SIG-M5 (cell line): Measurements from ENCODE around the gene TRIM72.
A peak's percentile ranks its signal among the peaks of the same experiment; 100 is the strongest.
"Not testable (repeated sequence)": the region's sequence is repeated elsewhere in the genome, so short reads cannot be mapped to it uniquely, and the experiment has no call there.

ENCODE experiments used
- DNase-seq: peaks from one replicate; lab custom pipeline; 2025; lab: John Stamatoyannopoulos, UW

Gene TRIM72

GRCh38 chr16:31213877-31214707 lies at the start of gene TRIM72:
TSS of gene TRIM72 (plus strand) at chr16:31214119. CDS start at chr16:31214739, 620 bp downstream.
- no peak for DNase-seq

- no peak for DNase-seq
Observed at GRCh38 chr16:31167315-31167714, 46.6 kb upstream of the TRIM72 start.

- DNase-seq: no peak
Observed at GRCh38 chr16:31168848-31169247, 45.1 kb upstream of the TRIM72 start.

- not testable (repeated sequence) for DNase-seq
Observed at GRCh38 chr16:31170048-31170447, 43.9 kb upstream of the TRIM72 start.

GRCh38 chr16:31177136-31177535 lies 36.8 kb upstream of the TRIM72 start:
- DNase-seq: peak; percentile 43

GRCh38 chr16:31179219-31179746 lies 34.6 kb upstream of the TRIM72 start:
- DNase-seq: no peak

- DNase-seq: peak; percentile 21
Observed at GRCh38 chr16:31179747-31180459, 34.0 kb upstream of the TRIM72 start, which contains the start of gene FUS. TSS of gene FUS (plus strand) at chr16:31180139. CDS start at chr16:31180215, 76 bp downstream.

GRCh38 chr16:31181102-31181830 lies 32.7 kb upstream of the TRIM72 start:
- DNase-seq: no peak

- no peak for DNase-seq
Observed at GRCh38 chr16:31182391-31182790, 31.5 kb upstream of the TRIM72 start.

- DNase-seq: no peak
Observed at GRCh38 chr16:31183432-31184428, 30.2 kb upstream of the TRIM72 start.

- DNase-seq: no peak
Observed at GRCh38 chr16:31184888-31185287, 29.0 kb upstream of the TRIM72 start.

GRCh38 chr16:31185339-31185738 lies 28.6 kb upstream of the TRIM72 start:
- DNase-seq: no peak

- peak; percentile 55 for DNase-seq
Observed at GRCh38 chr16:31186176-31186575, 27.7 kb upstream of the TRIM72 start.

- DNase-seq: no peak
Observed at GRCh38 chr16:31186930-31187807, 26.8 kb upstream of the TRIM72 start.

- no peak for DNase-seq
Observed at GRCh38 chr16:31187808-31188189, 26.1 kb upstream of the TRIM72 start.

- DNase-seq: no peak
Observed at GRCh38 chr16:31188450-31189411, 25.2 kb upstream of the TRIM72 start.

GRCh38 chr16:31189412-31189778 lies 24.5 kb upstream of the TRIM72 start:
- no peak for DNase-seq

GRCh38 chr16:31190061-31190460 lies 23.9 kb upstream of the TRIM72 start:
- DNase-seq: no peak
